GM12878 (cell line): ENCODE results near the gene TAF6L. TPM values are rescaled to one million over a fixed set of nuclear protein-coding genes. Genes with fewer than 3 reads are reported as not detected.
A peak's percentile ranks its signal among the peaks of the same experiment; 100 is the strongest.

Experiments used
- BCLAF1 ChIP-seq: fragments of 450-650 bp; IDR thresholded peaks from 2 replicates; pipeline ENCODE4 v1.6.1; 2017; ENCODE audit warnings: antibody characterized with exemption, mild to moderate bottlenecking, moderate library complexity
- BHLHE40 ChIP-seq, 2 experiments: fragments of 450-650 bp in 1 of 2; IDR thresholded peaks; 2 replicates each; pipeline ENCODE4 v1.6.1; 2011 to 2017; ENCODE audit warnings: low read depth in 2 of 2, borderline replicate concordance in 1 of 2, improper control_type of control experiment in 1 of 2, low read length in 1 of 2, mild to moderate bottlenecking in 1 of 2
- CREB1 ChIP-seq: IDR thresholded peaks from 2 replicates; pipeline ENCODE4 v1.6.1; 2012; ENCODE audit warnings: low read depth, mild to moderate bottlenecking, inconsistent platforms
- CREM ChIP-seq: IDR thresholded peaks from 2 replicates; pipeline ENCODE4 v1.6.1; 2014; ENCODE audit warnings: antibody characterized with exemption, low read depth
- CTCF ChIP-seq, 3 experiments: IDR thresholded peaks in 2 of 3; conservative IDR thresholded peaks in 1 of 3; 2 replicates each; pipeline ENCODE4 v1.5.1; 2011; ENCODE audit warnings: low read depth in 3 of 3, low read length in 3 of 3, mild to moderate bottlenecking in 3 of 3, control low read depth in 2 of 3, moderate library complexity in 2 of 3, inconsistent platforms in 1 of 3, mixed read lengths in 1 of 3; ENCODE audit not compliant: control insufficient read depth in 2 of 3, insufficient read depth in 1 of 3; ENCODE audit errors: extremely low read depth in 1 of 3
- HDGF ChIP-seq: fragments of 450-650 bp; IDR thresholded peaks from 2 replicates; pipeline ENCODE4 v1.6.1; 2016; ENCODE audit warnings: antibody characterized with exemption
- MXI1 ChIP-seq: fragments of 150-350 bp; IDR thresholded peaks from 2 replicates; pipeline ENCODE4 v1.6.1; 2011; ENCODE audit warnings: low read depth, mild to moderate bottlenecking, inconsistent platforms, low read length, improper control_type of control experiment
- NBN ChIP-seq: fragments of 450-650 bp; IDR thresholded peaks from 2 replicates; pipeline ENCODE4 v1.6.1; 2016
- NR2F1 ChIP-seq: fragments of 450-650 bp; conservative IDR thresholded peaks from 2 replicates; pipeline ENCODE4 v1.6.1; 2017; ENCODE audit warnings: mild to moderate bottlenecking
- RELA ChIP-seq: fragments of 450-650 bp; IDR thresholded peaks from 2 replicates; pipeline ENCODE4 v1.8.0; 2014; ENCODE audit warnings: borderline replicate concordance; ENCODE audit not compliant: partially characterized antibody
- STAT1 ChIP-seq: fragments of 450-650 bp; conservative IDR thresholded peaks from 2 replicates; pipeline ENCODE4 v1.6.1; 2014; ENCODE audit warnings: antibody characterized with exemption, mild to moderate bottlenecking
- TBL1XR1 ChIP-seq: IDR thresholded peaks from 2 replicates; pipeline ENCODE4 v1.6.1; 2012; ENCODE audit warnings: low read depth, low read length, improper control_type of control experiment
- YY1 ChIP-seq: IDR thresholded peaks from 2 replicates; pipeline ENCODE4 v1.6.1; 2011; ENCODE audit warnings: low read depth, mild to moderate bottlenecking, low read length
- ZNF217 ChIP-seq: fragments of 450-650 bp; IDR thresholded peaks from 2 replicates; pipeline ENCODE4 v1.6.1; 2017; ENCODE audit warnings: antibody characterized with exemption, mild to moderate bottlenecking
- polyA plus RNA-seq, 11 experiments: library from polyadenylated mRNA; depleted of rRNA in 4 of 11; unstranded in 6 of 11; stranded (reverse) in 5 of 11; fragments of >200 nt; fragmentation: Nextera tagmentation in 4 of 11; fragmentation: Illumina TruSeq in 1 of 11; extraction: Ambion mirVana in 4 of 11; extraction: Trizol in 1 of 11; gene quantifications; 1 replicate in 1 of 11; 2 replicates in 10 of 11; pipeline versions ENCODE4 v1.2.1 to v1.2.3, GENCODE V29; 2011 to 2016; ENCODE audit warnings: inconsistent platforms in 2 of 11, missing spikeins in 2 of 11, low read depth in 1 of 11
- total RNA-seq, 4 experiments: library from RNA; depleted of rRNA in 3 of 4; stranded (reverse); fragments of >200 nt in 3 of 4; fragmentation: Illumina TruSeq in 1 of 4; extraction: Trizol in 1 of 4; gene quantifications; 2 replicates each; pipeline versions ENCODE4 v1.2.1 to v1.2.3, GENCODE V29; 2013 to 2021
- TF ChIP-seq, protein P1 (sequence below): fragments of 450-650 bp; IDR thresholded peaks from 2 replicates; pipeline ENCODE4 v1.6.1; 2017; ENCODE audit warnings: mild to moderate bottlenecking, moderate library complexity

TAF6L gene
- total and polyA plus RNA-seq, 10 of the 15 experiments (the other 5 are each of a cell fraction or from before 2014, with no cell fraction given), result 0.15 to 35.6 (median 19.0) TPM

GRCh38 chr11:62786318-62787004 is 15.3 kb downstream of the TAF6L start (continued):
- TF ChIP-seq, protein P1, sequence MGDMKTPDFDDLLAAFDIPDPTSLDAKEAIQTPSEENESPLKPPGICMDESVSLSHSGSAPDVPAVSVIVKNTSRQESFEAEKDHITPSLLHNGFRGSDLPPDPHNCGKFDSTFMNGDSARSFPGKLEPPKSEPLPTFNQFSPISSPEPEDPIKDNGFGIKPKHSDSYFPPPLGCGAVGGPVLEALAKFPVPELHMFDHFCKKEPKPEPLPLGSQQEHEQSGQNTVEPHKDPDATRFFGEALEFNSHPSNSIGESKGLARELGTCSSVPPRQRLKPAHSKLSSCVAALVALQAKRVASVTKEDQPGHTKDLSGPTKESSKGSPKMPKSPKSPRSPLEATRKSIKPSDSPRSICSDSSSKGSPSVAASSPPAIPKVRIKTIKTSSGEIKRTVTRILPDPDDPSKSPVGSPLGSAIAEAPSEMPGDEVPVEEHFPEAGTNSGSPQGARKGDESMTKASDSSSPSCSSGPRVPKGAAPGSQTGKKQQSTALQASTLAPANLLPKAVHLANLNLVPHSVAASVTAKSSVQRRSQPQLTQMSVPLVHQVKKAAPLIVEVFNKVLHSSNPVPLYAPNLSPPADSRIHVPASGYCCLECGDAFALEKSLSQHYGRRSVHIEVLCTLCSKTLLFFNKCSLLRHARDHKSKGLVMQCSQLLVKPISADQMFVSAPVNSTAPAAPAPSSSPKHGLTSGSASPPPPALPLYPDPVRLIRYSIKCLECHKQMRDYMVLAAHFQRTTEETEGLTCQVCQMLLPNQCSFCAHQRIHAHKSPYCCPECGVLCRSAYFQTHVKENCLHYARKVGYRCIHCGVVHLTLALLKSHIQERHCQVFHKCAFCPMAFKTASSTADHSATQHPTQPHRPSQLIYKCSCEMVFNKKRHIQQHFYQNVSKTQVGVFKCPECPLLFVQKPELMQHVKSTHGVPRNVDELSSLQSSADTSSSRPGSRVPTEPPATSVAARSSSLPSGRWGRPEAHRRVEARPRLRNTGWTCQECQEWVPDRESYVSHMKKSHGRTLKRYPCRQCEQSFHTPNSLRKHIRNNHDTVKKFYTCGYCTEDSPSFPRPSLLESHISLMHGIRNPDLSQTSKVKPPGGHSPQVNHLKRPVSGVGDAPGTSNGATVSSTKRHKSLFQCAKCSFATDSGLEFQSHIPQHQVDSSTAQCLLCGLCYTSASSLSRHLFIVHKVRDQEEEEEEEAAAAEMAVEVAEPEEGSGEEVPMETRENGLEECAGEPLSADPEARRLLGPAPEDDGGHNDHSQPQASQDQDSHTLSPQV, result no peak
- TF ChIP-seq TBL1XR1 (no peak), RELA (peak; percentile 19), BHLHE40 (IDR thresholded peaks at IDR 0.05; ENCODE audit: borderline replicate concordance in 1 of 2, low read depth in 2 of 2, low read length in 1 of 2) (peak; percentile 17 to 26; a peak in 1 of 4 replicates), CREB1 (0 out of 2 replicates have a peak, but pooled peaks have one; percentile 47), STAT1 (0 out of 2 replicates have a peak, but pooled peaks have one; percentile 17), ZNF217 (peak; percentile 69; the same call in 1 of the 2 replicates), HDGF (peak; percentile 88), YY1 (peak; percentile 89), NR2F1 (peak; percentile 92), NBN (peak; percentile 19; the same call in 1 of the 2 replicates), MXI1 (0 out of 2 replicates have a peak, but pooled peaks have one; percentile 19), BCLAF1 (peak; percentile 56; the same call in 1 of the 2 replicates), CREM (peak; percentile 23; the same call in 1 of the 2 replicates), CTCF (IDR thresholded peaks at IDR 0.05 in 2 of 3, conservative IDR thresholded peaks at IDR 0.05 in 1 of 3; ENCODE audit: control insufficient read depth in 2 of 3, extremely low read depth in 1 of 3, insufficient read depth in 1 of 3, low read depth in 3 of 3, low read length in 3 of 3) (peak; percentile 97 to 100 (median 99))
- TF ChIP-seq, all 136 proteins: peak for 29
